H1 (cell line): ENCODE measurements around the gene DIO3.

ENCODE experiments used
- FOSL1 ChIP-seq: IDR thresholded peaks from 2 replicates; pipeline ENCODE4 v1.6.1; 2011; ENCODE audit warnings: mild to moderate bottlenecking, low read depth, low read length, moderate library complexity; ENCODE audit not compliant: insufficient read depth
- JUND ChIP-seq: IDR thresholded peaks from 2 replicates; pipeline ENCODE4 v1.6.1; 2011; ENCODE audit warnings: mild to moderate bottlenecking, improper control_type of control experiment, low read length
- POLR2A ChIP-seq, 2 experiments: IDR thresholded peaks; 1 replicate in 1 of 2; 2 replicates in 1 of 2; pipeline ENCODE4 v1.6.1; 2011; ENCODE audit warnings: low read depth in 2 of 2, low read length in 2 of 2, mild to moderate bottlenecking in 2 of 2; ENCODE audit errors: control extremely low read depth in 1 of 2
- POLR2AphosphoS5 ChIP-seq: IDR thresholded peaks from 2 replicates; pipeline ENCODE4 v1.6.1; 2011; ENCODE audit warnings: low read depth, low read length
- RAD21 ChIP-seq, 2 experiments: IDR thresholded peaks in 1 of 2; conservative IDR thresholded peaks in 1 of 2; 2 replicates each; pipeline ENCODE4 v1.6.1; 2011; ENCODE audit warnings: low read depth in 2 of 2, low read length in 2 of 2, improper control_type of control experiment in 1 of 2, inconsistent platforms in 1 of 2, mild to moderate bottlenecking in 1 of 2, moderate library complexity in 1 of 2
- SAP30 ChIP-seq: fragments of 300-600 bp; sonication (generic); IDR thresholded peaks from 2 replicates; pipeline ENCODE4 v1.7.1; 2012; ENCODE audit warnings: low read length, moderate library complexity, mild to moderate bottlenecking, inconsistent platforms; ENCODE audit not compliant: insufficient read depth, insufficient replicate concordance
- TAF1 ChIP-seq: IDR thresholded peaks from 2 replicates; pipeline ENCODE4 v1.6.1; 2011; ENCODE audit warnings: mild to moderate bottlenecking, low read depth, low read length
- YY1 ChIP-seq: IDR thresholded peaks from 2 replicates; pipeline ENCODE4 v1.6.1; 2011; ENCODE audit warnings: low read depth, mild to moderate bottlenecking, low read length
- TF ChIP-seq, protein P1 (sequence below), 3 experiments: IDR thresholded peaks; 1 replicate in 2 of 3; 2 replicates in 1 of 3; pipeline versions ENCODE4 v1.5.1 to v1.6.1; 2011; ENCODE audit warnings: low read length in 3 of 3, mild to moderate bottlenecking in 3 of 3, inconsistent platforms in 2 of 3, low read depth in 1 of 3, moderate library complexity in 1 of 3; ENCODE audit not compliant: insufficient read depth in 1 of 3; ENCODE audit errors: control extremely low read depth in 1 of 3

GRCh38 chr14:101596742-101597141 is 35.4 kb downstream of the DIO3 start:
- no peak for TF ChIP-seq FOSL1
- TF ChIP-seq, protein P1, sequence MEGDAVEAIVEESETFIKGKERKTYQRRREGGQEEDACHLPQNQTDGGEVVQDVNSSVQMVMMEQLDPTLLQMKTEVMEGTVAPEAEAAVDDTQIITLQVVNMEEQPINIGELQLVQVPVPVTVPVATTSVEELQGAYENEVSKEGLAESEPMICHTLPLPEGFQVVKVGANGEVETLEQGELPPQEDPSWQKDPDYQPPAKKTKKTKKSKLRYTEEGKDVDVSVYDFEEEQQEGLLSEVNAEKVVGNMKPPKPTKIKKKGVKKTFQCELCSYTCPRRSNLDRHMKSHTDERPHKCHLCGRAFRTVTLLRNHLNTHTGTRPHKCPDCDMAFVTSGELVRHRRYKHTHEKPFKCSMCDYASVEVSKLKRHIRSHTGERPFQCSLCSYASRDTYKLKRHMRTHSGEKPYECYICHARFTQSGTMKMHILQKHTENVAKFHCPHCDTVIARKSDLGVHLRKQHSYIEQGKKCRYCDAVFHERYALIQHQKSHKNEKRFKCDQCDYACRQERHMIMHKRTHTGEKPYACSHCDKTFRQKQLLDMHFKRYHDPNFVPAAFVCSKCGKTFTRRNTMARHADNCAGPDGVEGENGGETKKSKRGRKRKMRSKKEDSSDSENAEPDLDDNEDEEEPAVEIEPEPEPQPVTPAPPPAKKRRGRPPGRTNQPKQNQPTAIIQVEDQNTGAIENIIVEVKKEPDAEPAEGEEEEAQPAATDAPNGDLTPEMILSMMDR (IDR thresholded peaks at IDR 0.05; ENCODE audit: control extremely low read depth in 1 of 3, insufficient read depth in 1 of 3, low read depth in 1 of 3, low read length in 3 of 3): no peak
- TF ChIP-seq RAD21 (IDR thresholded peaks at IDR 0.05 in 1 of 2, conservative IDR thresholded peaks at IDR 0.05 in 1 of 2; ENCODE audit: low read depth in 2 of 2, low read length in 2 of 2): no peak
- TF ChIP-seq SAP30: no peak
- no peak for TF ChIP-seq JUND
- no peak for TF ChIP-seq TAF1
- no peak for TF ChIP-seq POLR2AphosphoS5
- no peak for TF ChIP-seq YY1
- TF ChIP-seq POLR2A (IDR thresholded peaks at IDR 0.05; ENCODE audit: control extremely low read depth in 1 of 2, low read depth in 2 of 2, low read length in 2 of 2): no peak
